ENCODE results near the gene TAS1R3. TPM values are rescaled to one million over a fixed set of nuclear protein-coding genes. Genes with fewer than 3 reads are reported as not detected.

TAS1R3 gene
- total RNA-seq, 1 experiment from 2014 or later, result 0.07 TPM

DNA sequence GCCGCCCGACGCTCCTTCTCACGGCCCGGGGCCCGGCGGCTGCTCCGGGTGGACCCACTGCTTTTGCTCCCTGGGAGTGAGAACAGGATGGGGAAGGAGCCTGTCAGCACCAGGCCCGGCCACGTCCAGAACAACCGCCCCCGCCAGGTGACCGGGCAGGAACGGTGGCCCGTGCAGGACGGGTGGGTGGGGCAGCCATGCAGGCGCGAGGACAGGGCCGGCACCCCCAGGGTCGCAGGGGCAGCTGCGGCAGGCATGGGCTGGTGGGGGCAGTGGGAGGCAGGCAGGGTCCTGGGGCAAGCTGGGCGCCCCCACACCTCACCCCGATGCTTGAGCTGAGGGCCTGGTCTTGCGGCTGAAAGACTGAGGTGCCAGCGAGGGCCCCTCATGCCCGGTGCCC is 5.4 kb downstream of the TAS1R3 start:
- no peak for DNase-seq (ENCODE audit: low read depth, low spot score)
- CTCF ChIA-PET, result no interaction called here

More for the DNA sequence above, 5.4 kb downstream of the TAS1R3 start:
- no peak overlapping the region for H3K9ac ChIP-seq (ENCODE audit: low read length)
- intact Hi-C loops (cut with micrococcal nuclease), result no loop called here
- H3K27me3 ChIP-seq (ENCODE audit: insufficient read depth, low read length), result no peaks in the 10 kb centered on the region
- BruUV-seq (replicated peaks), result no TSS peak
- H3K27ac ChIP-seq (ENCODE audit: low read depth, low read length), result no peak overlapping the region
- ChIA-PET POLR2A (no interaction called here), RAD21 (ENCODE audit: low non-redundant PET in 1 of 2, low total read pairs in 2 of 2, uncharacterized antibody in 2 of 2, unreplicated experiment in 2 of 2) (no interaction called here)
- H2AFZ ChIP-seq (ENCODE audit: low read depth, low read length, poor library complexity, severe bottlenecking), result no peak overlapping the region
- ATAC-seq, result no peak
- H3K4me2 ChIP-seq (ENCODE audit: low read length), result no peak overlapping the region
- peaks cover 6 to 41% of the 10 kb centered on the region in 2 experiments; a peak in 3 of 4 replicates for H3K4me1 ChIP-seq (ENCODE audit: control insufficient read depth in 1 of 2, insufficient read depth in 2 of 2, low read length in 2 of 2)
- H4K20me1 ChIP-seq (ENCODE audit: insufficient read depth), result peaks cover 4% of the 10 kb centered on the region; the same call in 1 of the 2 replicates
- H3K9me2 ChIP-seq (ENCODE audit: insufficient read depth), result no peaks in the 10 kb centered on the region
- peaks cover 17% of the 10 kb centered on the region; the same call in 1 of the 2 replicates for H3K79me2 ChIP-seq (ENCODE audit: insufficient read depth, low read length)
- TF ChIP-seq ELF1 (IDR thresholded peaks at IDR 0.05; ENCODE audit: borderline replicate concordance, low read depth), result no peak
- no peak for TF ChIP-seq FOSL1 (IDR thresholded peaks at IDR 0.05; ENCODE audit: low read depth)
- TF ChIP-seq EGR1 (IDR thresholded peaks at IDR 0.05; ENCODE audit: low read depth), result no peak
- no peak for TF ChIP-seq POLR2A (IDR thresholded peaks at IDR 0.05; ENCODE audit: borderline replicate concordance, extremely low read depth, insufficient read depth, insufficient read length)
- TF ChIP-seq, protein P1, sequence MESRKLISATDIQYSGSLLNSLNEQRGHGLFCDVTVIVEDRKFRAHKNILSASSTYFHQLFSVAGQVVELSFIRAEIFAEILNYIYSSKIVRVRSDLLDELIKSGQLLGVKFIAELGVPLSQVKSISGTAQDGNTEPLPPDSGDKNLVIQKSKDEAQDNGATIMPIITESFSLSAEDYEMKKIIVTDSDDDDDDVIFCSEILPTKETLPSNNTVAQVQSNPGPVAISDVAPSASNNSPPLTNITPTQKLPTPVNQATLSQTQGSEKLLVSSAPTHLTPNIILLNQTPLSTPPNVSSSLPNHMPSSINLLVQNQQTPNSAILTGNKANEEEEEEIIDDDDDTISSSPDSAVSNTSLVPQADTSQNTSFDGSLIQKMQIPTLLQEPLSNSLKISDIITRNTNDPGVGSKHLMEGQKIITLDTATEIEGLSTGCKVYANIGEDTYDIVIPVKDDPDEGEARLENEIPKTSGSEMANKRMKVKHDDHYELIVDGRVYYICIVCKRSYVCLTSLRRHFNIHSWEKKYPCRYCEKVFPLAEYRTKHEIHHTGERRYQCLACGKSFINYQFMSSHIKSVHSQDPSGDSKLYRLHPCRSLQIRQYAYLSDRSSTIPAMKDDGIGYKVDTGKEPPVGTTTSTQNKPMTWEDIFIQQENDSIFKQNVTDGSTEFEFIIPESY (IDR thresholded peaks at IDR 0.05; ENCODE audit: extremely low read depth, insufficient replicate concordance, low read length), result no peak
- TF ChIP-seq, protein P2, sequence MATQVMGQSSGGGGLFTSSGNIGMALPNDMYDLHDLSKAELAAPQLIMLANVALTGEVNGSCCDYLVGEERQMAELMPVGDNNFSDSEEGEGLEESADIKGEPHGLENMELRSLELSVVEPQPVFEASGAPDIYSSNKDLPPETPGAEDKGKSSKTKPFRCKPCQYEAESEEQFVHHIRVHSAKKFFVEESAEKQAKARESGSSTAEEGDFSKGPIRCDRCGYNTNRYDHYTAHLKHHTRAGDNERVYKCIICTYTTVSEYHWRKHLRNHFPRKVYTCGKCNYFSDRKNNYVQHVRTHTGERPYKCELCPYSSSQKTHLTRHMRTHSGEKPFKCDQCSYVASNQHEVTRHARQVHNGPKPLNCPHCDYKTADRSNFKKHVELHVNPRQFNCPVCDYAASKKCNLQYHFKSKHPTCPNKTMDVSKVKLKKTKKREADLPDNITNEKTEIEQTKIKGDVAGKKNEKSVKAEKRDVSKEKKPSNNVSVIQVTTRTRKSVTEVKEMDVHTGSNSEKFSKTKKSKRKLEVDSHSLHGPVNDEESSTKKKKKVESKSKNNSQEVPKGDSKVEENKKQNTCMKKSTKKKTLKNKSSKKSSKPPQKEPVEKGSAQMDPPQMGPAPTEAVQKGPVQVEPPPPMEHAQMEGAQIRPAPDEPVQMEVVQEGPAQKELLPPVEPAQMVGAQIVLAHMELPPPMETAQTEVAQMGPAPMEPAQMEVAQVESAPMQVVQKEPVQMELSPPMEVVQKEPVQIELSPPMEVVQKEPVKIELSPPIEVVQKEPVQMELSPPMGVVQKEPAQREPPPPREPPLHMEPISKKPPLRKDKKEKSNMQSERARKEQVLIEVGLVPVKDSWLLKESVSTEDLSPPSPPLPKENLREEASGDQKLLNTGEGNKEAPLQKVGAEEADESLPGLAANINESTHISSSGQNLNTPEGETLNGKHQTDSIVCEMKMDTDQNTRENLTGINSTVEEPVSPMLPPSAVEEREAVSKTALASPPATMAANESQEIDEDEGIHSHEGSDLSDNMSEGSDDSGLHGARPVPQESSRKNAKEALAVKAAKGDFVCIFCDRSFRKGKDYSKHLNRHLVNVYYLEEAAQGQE (IDR thresholded peaks at IDR 0.05; ENCODE audit: low read depth), result no peak
- no peak for TF ChIP-seq JUND (IDR thresholded peaks at IDR 0.05)
- no peak for TF ChIP-seq SRF (IDR thresholded peaks at IDR 0.05; ENCODE audit: low read depth)
- no peak for TF ChIP-seq CBX3 (IDR thresholded peaks at IDR 0.05; ENCODE audit: low read depth)
- no peak for TF ChIP-seq EZH2 (IDR thresholded peaks at IDR 0.05)
- H3K36me3 ChIP-seq (ENCODE audit: control insufficient read depth in 1 of 2, insufficient read depth in 2 of 2, low read length in 2 of 2), result peaks cover 6 to 34% of the 10 kb centered on the region in 2 experiments; a peak in 3 of 4 replicates
- no peak overlapping the region for H3K4me3 ChIP-seq (replicated peaks in 1 of 2; ENCODE audit: low read depth in 1 of 2, low read length in 2 of 2)
- no peaks in the 10 kb centered on the region for H3K9me3 ChIP-seq (ENCODE audit: control insufficient read depth in 1 of 2, insufficient read depth in 1 of 2, low read depth in 1 of 2, low read length in 2 of 2)

Data from HCT116 (cell line).